Left forelimb (tissue), 1 donor: Measurements from ENCODE around the gene CMIP.
"Not testable (repeated sequence)": the region's sequence is repeated elsewhere in the genome, so short reads cannot be mapped to it uniquely, and the experiment has no call there.

Experiments
- DNase-seq: peaks from one replicate; pipeline ENCODE4 v3.0.0-alpha.2; 2018; ENCODE audit warnings: low spot score

The CMIP gene

GRCh38 chr16:81719993-81720392 lies 275.4 kb downstream of the CMIP start:
- no peak for DNase-seq

- DNase-seq = no peak
Measured at GRCh38 chr16:81720973-81721906, 276.6 kb downstream of the CMIP start.

- DNase-seq = no peak
Measured at GRCh38 chr16:81723098-81723723, 278.6 kb downstream of the CMIP start.

- no peak for DNase-seq
Measured at GRCh38 chr16:81728435-81728834, 283.8 kb downstream of the CMIP start.

GRCh38 chr16:81729451-81729850 lies 284.8 kb downstream of the CMIP start:
- DNase-seq = no peak

- peak; percentile 94 for DNase-seq
Measured at GRCh38 chr16:81730090-81731051, 285.8 kb downstream of the CMIP start.

GRCh38 chr16:81731649-81732048 lies 287.0 kb downstream of the CMIP start:
- DNase-seq = no peak

GRCh38 chr16:81732699-81733098 lies 288.1 kb downstream of the CMIP start:
- no peak for DNase-seq

GRCh38 chr16:81733295-81733694 lies 288.7 kb downstream of the CMIP start:
- DNase-seq = no peak

- no peak for DNase-seq
Measured at GRCh38 chr16:81734632-81735434, 290.2 kb downstream of the CMIP start.

GRCh38 chr16:81737885-81738536 lies 293.4 kb downstream of the CMIP start:
- DNase-seq = peak; percentile 85

GRCh38 chr16:81738783-81739496 lies 294.3 kb downstream of the CMIP start:
- no peak for DNase-seq

- DNase-seq = no peak
Measured at GRCh38 chr16:81739503-81739902, 294.9 kb downstream of the CMIP start.

GRCh38 chr16:81740169-81740568 lies 295.6 kb downstream of the CMIP start:
- DNase-seq = no peak

GRCh38 chr16:81741430-81741770 lies 296.8 kb downstream of the CMIP start:
- not testable (repeated sequence) for DNase-seq

GRCh38 chr16:81744385-81744784 lies 299.8 kb downstream of the CMIP start:
- DNase-seq = no peak

- DNase-seq = no peak
Measured at GRCh38 chr16:81744911-81745310, 300.3 kb downstream of the CMIP start.

GRCh38 chr16:81745704-81746558 lies 301.3 kb downstream of the CMIP start:
- peak; percentile 79 for DNase-seq

GRCh38 chr16:81746566-81746965 lies 302.0 kb downstream of the CMIP start:
- DNase-seq = no peak
